ENCODE results near the gene UNC13D. TPM values are rescaled to one million over a fixed set of nuclear protein-coding genes. Genes with fewer than 3 reads are reported as not detected.

UNC13D gene
- total and polyA plus RNA-seq, 7 donors: 1.7 to 12.8 (median 5.1) TPM

GRCh38 chr17:75842411-75842810 lies 1.8 kb downstream of the UNC13D start:
- H3K4me3 ChIP-seq: no peak overlapping the region
- TF ChIP-seq, protein P1, sequence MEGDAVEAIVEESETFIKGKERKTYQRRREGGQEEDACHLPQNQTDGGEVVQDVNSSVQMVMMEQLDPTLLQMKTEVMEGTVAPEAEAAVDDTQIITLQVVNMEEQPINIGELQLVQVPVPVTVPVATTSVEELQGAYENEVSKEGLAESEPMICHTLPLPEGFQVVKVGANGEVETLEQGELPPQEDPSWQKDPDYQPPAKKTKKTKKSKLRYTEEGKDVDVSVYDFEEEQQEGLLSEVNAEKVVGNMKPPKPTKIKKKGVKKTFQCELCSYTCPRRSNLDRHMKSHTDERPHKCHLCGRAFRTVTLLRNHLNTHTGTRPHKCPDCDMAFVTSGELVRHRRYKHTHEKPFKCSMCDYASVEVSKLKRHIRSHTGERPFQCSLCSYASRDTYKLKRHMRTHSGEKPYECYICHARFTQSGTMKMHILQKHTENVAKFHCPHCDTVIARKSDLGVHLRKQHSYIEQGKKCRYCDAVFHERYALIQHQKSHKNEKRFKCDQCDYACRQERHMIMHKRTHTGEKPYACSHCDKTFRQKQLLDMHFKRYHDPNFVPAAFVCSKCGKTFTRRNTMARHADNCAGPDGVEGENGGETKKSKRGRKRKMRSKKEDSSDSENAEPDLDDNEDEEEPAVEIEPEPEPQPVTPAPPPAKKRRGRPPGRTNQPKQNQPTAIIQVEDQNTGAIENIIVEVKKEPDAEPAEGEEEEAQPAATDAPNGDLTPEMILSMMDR (IDR thresholded peaks at IDR 0.05): no peak
- 83 to 87% (median 85%) methylated on average over 14 to 18 of the region's 18 CpGs for whole genome bisulfite sequencing, 3 donors
- intact Hi-C loops (cut with DNase I): no loop called here
- H3K4me1 ChIP-seq: peaks cover 27% of the 10 kb centered on the region
- no peaks in the 10 kb centered on the region for H3K9me3 ChIP-seq
- ATAC-seq (no peak), DNase-seq (no peak)
- no peaks in the 10 kb centered on the region for H3K27me3 ChIP-seq (ENCODE audit: insufficient read depth in 3 of 3, low read length in 2 of 3)
- H3K36me3 ChIP-seq (ENCODE audit: insufficient read depth in 1 of 2, low read depth in 1 of 2): peaks cover 5 to 37% of the 10 kb centered on the region in 2 donors
- H3K27ac ChIP-seq: no peak overlapping the region

GRCh38 chr17:75840799-75841164 lies 3.4 kb downstream of the UNC13D start:
- no peak for DNase-seq
- H3K4me3 ChIP-seq: no peak overlapping the region
- TF ChIP-seq, protein P1 (IDR thresholded peaks at IDR 0.05): no peak
- WGBS, 3 donors: 73 to 84% (median 74%) methylated on average over 7 of the region's 7 CpGs
- no peaks in the 10 kb centered on the region for H3K9me3 ChIP-seq
- H3K27ac ChIP-seq: no peak overlapping the region
- no peaks in the 10 kb centered on the region for H3K27me3 ChIP-seq (ENCODE audit: insufficient read depth in 3 of 3, low read length in 2 of 3)
- ATAC-seq: no peak
- peaks cover 0 to 29% of the 10 kb centered on the region in 2 donors for H3K36me3 ChIP-seq (ENCODE audit: insufficient read depth in 1 of 2, low read depth in 1 of 2)
- intact Hi-C loops (cut with DNase I): no loop called here
- H3K4me1 ChIP-seq: peaks cover 13% of the 10 kb centered on the region

- TF ChIP-seq, protein P1 (IDR thresholded peaks at IDR 0.05): no peak
These were observed 4.0 kb downstream of the UNC13D start for GRCh38 chr17:75839942-75840798.

DNA sequence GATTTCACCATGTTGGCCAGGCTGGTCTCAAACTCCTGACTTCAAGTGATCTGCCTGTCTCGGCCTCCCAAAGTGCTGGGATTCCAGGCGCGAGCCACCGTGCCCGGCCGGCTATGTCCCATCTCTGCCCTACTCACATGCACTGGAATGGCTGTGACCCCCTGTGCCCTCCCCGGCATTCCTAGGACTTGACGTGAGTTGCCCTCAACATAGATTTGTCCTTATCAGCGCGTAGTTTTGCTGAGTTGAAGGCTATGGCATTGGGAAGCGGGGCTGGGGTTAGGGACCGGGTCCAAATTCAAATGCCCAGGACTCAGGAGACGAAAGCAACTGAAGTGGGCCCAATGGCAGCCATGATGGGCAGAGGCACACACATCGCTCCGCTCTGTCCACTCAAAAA lies 5.8 kb downstream of the UNC13D start:
- Histone ChIP-seq H3K4me1 (no peaks in the 10 kb centered on the region), H3K27ac (no peak overlapping the region), H3K27me3 (ENCODE audit: insufficient read depth in 3 of 3, low read length in 2 of 3) (no peaks in the 10 kb centered on the region), H3K9me3 (no peaks in the 10 kb centered on the region), H3K36me3 (ENCODE audit: insufficient read depth in 1 of 2, low read depth in 1 of 2) (peaks cover 0 to 39% of the 10 kb centered on the region in 2 donors), H3K4me3 (no peak overlapping the region)
- TF ChIP-seq, protein P1 (IDR thresholded peaks at IDR 0.05): no peak
- DNase-seq: no peak
- no peak for ATAC-seq
- 94 to 96% (median 95%) methylated on average over 15 of the region's 15 CpGs for WGBS, 3 donors
- intact Hi-C loops (cut with DNase I): no loop called here

More at GRCh38 chr17:75839942-75840798, 4.0 kb downstream of the UNC13D start:
- intact Hi-C loops (cut with DNase I): no loop called here
- H3K4me3 ChIP-seq: no peak overlapping the region
- no peaks in the 10 kb centered on the region for H3K9me3 ChIP-seq
- no peak overlapping the region for H3K27ac ChIP-seq
- ATAC-seq (no peak), DNase-seq (no peak)
- peaks cover 7% of the 10 kb centered on the region for H3K4me1 ChIP-seq
- WGBS, 3 donors: 90 to 93% (median 91%) methylated on average over 33 to 36 of the region's 36 CpGs
- no peaks in the 10 kb centered on the region for H3K27me3 ChIP-seq (ENCODE audit: insufficient read depth in 3 of 3, low read length in 2 of 3)
- peaks cover 0 to 33% of the 10 kb centered on the region in 2 donors for H3K36me3 ChIP-seq (ENCODE audit: insufficient read depth in 1 of 2, low read depth in 1 of 2)
